NCI-H345 treated with DMSO at 0.1 percent for 48 hours (cell line): ENCODE results near the gene PRELID3B.

Experiments used
- DNase-seq: peaks from one replicate; lab custom pipeline; 2025; ENCODE audit not compliant: unreplicated experiment; lab: John Stamatoyannopoulos, UW

Gene PRELID3B

GRCh38 chr20:59042151-59042795 is at the start of gene PRELID3B:
Gene PRELID3B (minus strand): TSS chr20:59042786. CDS start chr20:59042730, 56 bp downstream.
- no peak for DNase-seq

- peak; percentile 24 for DNase-seq
Measured at GRCh38 chr20:59087829-59088433, 45.3 kb upstream of the PRELID3B start.

- DNase-seq = no peak
Measured at GRCh38 chr20:59086923-59087322, 44.3 kb upstream of the PRELID3B start.

- no peak for DNase-seq
Measured at GRCh38 chr20:59084041-59084850, 41.7 kb upstream of the PRELID3B start.

- no peak for DNase-seq
Measured at GRCh38 chr20:59082981-59083380, 40.4 kb upstream of the PRELID3B start.

GRCh38 chr20:59082077-59082740 is 39.6 kb upstream of the PRELID3B start:
- DNase-seq = no peak

GRCh38 chr20:59081036-59081435 is 38.5 kb upstream of the PRELID3B start:
- DNase-seq = no peak

- DNase-seq = no peak
Measured at GRCh38 chr20:59078231-59078630, 35.6 kb upstream of the PRELID3B start.

- no peak for DNase-seq
Measured at GRCh38 chr20:59077705-59078104, 35.1 kb upstream of the PRELID3B start.

GRCh38 chr20:59075934-59076508 is 33.4 kb upstream of the PRELID3B start:
- no peak for DNase-seq

GRCh38 chr20:59074456-59074855 is 31.9 kb upstream of the PRELID3B start:
- no peak for DNase-seq

- no peak for DNase-seq
Measured at GRCh38 chr20:59073582-59073981, 31.0 kb upstream of the PRELID3B start.

GRCh38 chr20:59071216-59071615 is 28.6 kb upstream of the PRELID3B start:
- no peak for DNase-seq

- DNase-seq = no peak
Measured at GRCh38 chr20:59069026-59069425, 26.4 kb upstream of the PRELID3B start.

GRCh38 chr20:59068534-59068933 is 25.9 kb upstream of the PRELID3B start:
- DNase-seq = no peak

GRCh38 chr20:59064214-59064722 is 21.7 kb upstream of the PRELID3B start:
- no peak for DNase-seq

- no peak for DNase-seq
Measured at GRCh38 chr20:59063358-59064213, 21.0 kb upstream of the PRELID3B start.

GRCh38 chr20:59062081-59062480 is 19.5 kb upstream of the PRELID3B start:
- DNase-seq = no peak

GRCh38 chr20:59055302-59055701 is 12.7 kb upstream of the PRELID3B start:
- DNase-seq = no peak

GRCh38 chr20:59051666-59052185 is 9.1 kb upstream of the PRELID3B start:
- no peak for DNase-seq
